ENCODE data around the gene HSPA4L.
A peak's percentile ranks its signal among the peaks of the same experiment; 100 is the strongest.

- TF ChIP-seq CTCF (IDR thresholded peaks at IDR 0.05) (peak; percentile 18 to 61 (median 40)), POLR2A (IDR thresholded peaks at IDR 0.05) (peak; percentile 79), POLR2AphosphoS5 (IDR thresholded peaks at IDR 0.05) (peak; percentile 87 to 90 (median 88)), EP300 (IDR thresholded peaks at IDR 0.05; ENCODE audit: low read depth) (no peak)
These were observed at the start of gene HSPA4L for GRCh38 chr4:127782275-127783025.
